Activated CD8-positive, alpha-beta memory T cell treated with anti-CD3 and anti-CD28 coated beads for 1 hour (primary cell): ENCODE data around the gene DDX59.

Source experiments
- DNase-seq, 2 donors: peaks; one replicate each; pipeline ENCODE4 v3.0.0-alpha.2; 2020; ENCODE audit warnings: low read depth in 1 of 2; ENCODE audit errors: extremely low read depth in 1 of 2

DDX59 gene

GRCh38 chr1:200669314-200670241, at the start of gene DDX59:
Gene DDX59 (minus strand): TSS chr1:200669907. CDS start chr1:200666740, 3,167 bp downstream.
- DNase-seq = peak; percentile 81 to 86

- DNase-seq = no peak
These were observed 44.9 kb upstream of the DDX59 start for GRCh38 chr1:200714504-200715187.

- DNase-seq = no peak
These were observed 40.5 kb upstream of the DDX59 start for GRCh38 chr1:200710166-200710565.

GRCh38 chr1:200708769-200709168, 39.1 kb upstream of the DDX59 start:
- no peak for DNase-seq

- DNase-seq = no peak
These were observed 38.5 kb upstream of the DDX59 start for GRCh38 chr1:200708161-200708560.

- DNase-seq = no peak
These were observed 37.4 kb upstream of the DDX59 start for GRCh38 chr1:200707116-200707515.

- DNase-seq = no peak
These were observed 36.6 kb upstream of the DDX59 start for GRCh38 chr1:200706111-200706814.

GRCh38 chr1:200704986-200705500, 35.3 kb upstream of the DDX59 start:
- no peak for DNase-seq

GRCh38 chr1:200699871-200700270, 30.2 kb upstream of the DDX59 start:
- DNase-seq = no peak

- DNase-seq = no peak
These were observed 25.0 kb upstream of the DDX59 start for GRCh38 chr1:200694738-200695137.

- no peak for DNase-seq
These were observed 23.6 kb upstream of the DDX59 start for GRCh38 chr1:200693327-200693726.

GRCh38 chr1:200692316-200692715, 22.6 kb upstream of the DDX59 start:
- DNase-seq = no peak

- DNase-seq = no peak
These were observed 16.9 kb upstream of the DDX59 start for GRCh38 chr1:200686620-200687019.

GRCh38 chr1:200684015-200684414, 14.3 kb upstream of the DDX59 start:
- no peak for DNase-seq

- DNase-seq = no peak
These were observed 13.6 kb upstream of the DDX59 start for GRCh38 chr1:200683298-200683697.

- DNase-seq = no peak
These were observed 11.5 kb upstream of the DDX59 start for GRCh38 chr1:200681231-200681630.

- DNase-seq = no peak
These were observed 7.1 kb upstream of the DDX59 start for GRCh38 chr1:200676829-200677228.

- DNase-seq = no peak
These were observed 5.8 kb upstream of the DDX59 start for GRCh38 chr1:200675588-200675852.

GRCh38 chr1:200674838-200675587, 5.3 kb upstream of the DDX59 start:
- no peak for DNase-seq

- DNase-seq = no peak
These were observed 4.5 kb upstream of the DDX59 start for GRCh38 chr1:200673952-200674823.
